ENCODE data around the gene RBM38.

Gene RBM38

DNA sequence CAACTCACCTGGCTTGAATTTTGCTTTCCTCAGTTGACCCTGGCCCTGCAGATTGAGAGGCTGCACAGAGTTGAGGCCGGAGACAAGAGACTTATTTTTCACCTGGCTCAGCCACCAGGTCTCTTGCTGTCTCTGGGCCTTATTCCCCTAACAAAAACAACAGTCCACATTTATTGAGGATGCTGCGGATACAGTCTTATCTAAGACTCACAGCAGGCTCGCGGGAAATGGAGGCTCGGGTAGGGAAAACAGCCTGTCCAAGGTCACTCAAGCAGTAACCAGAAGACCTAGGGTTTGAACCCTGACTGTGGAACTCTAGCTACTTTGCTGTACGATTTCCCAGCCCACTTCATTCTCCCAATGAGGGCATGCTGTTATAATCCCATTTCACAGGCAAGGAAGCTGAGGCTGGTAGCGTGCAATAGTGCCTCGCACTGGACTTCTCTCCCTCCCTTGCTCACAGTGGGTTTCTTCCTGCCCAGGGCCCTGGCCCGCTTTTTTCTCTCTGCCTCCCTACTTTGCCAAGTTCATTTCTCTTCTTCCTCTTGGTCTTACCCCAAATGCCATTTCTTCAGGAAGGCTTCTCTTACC, 57.7 kb downstream of the RBM38 start:
- no peak overlapping the region for H3K4me3 ChIP-seq (ENCODE audit: low read length)
- no peak for DNase-seq (ENCODE audit: low read depth)
- TF ChIP-seq, protein P1, sequence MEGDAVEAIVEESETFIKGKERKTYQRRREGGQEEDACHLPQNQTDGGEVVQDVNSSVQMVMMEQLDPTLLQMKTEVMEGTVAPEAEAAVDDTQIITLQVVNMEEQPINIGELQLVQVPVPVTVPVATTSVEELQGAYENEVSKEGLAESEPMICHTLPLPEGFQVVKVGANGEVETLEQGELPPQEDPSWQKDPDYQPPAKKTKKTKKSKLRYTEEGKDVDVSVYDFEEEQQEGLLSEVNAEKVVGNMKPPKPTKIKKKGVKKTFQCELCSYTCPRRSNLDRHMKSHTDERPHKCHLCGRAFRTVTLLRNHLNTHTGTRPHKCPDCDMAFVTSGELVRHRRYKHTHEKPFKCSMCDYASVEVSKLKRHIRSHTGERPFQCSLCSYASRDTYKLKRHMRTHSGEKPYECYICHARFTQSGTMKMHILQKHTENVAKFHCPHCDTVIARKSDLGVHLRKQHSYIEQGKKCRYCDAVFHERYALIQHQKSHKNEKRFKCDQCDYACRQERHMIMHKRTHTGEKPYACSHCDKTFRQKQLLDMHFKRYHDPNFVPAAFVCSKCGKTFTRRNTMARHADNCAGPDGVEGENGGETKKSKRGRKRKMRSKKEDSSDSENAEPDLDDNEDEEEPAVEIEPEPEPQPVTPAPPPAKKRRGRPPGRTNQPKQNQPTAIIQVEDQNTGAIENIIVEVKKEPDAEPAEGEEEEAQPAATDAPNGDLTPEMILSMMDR (IDR thresholded peaks at IDR 0.05; ENCODE audit: insufficient read depth, low read depth, low read length, missing control alignments), result no peak

GRCh38 chr20:57449398-57450354, 58.5 kb downstream of the RBM38 start:
- no peak overlapping the region for H3K4me3 ChIP-seq (ENCODE audit: low read length)
- TF ChIP-seq, protein P1 (IDR thresholded peaks at IDR 0.05; ENCODE audit: insufficient read depth, low read depth, low read length, missing control alignments), result no peak
- DNase-seq (ENCODE audit: low read depth), result no peak

DNA sequence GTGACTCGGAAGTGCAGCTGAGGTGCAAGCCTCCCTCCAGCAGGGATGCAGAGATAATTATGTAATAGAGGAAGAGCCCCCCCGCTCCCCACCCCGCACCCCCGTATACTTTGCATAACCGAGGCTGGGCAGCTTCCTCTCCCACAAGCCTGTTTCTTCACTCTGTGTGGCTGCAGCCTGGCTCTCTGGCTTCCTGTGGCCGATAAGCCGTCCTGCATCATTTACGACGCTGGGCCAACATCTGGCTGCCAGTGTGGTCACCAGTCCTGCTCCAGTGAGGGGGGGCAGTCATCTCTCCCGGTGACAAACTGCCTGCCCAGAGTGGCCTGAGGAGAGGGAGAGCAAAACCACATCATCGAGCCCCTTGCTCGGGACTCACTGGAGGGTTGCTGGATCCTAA, 59.2 kb downstream of the RBM38 start:
- TF ChIP-seq, protein P1 (IDR thresholded peaks at IDR 0.05; ENCODE audit: insufficient read depth, low read depth, low read length, missing control alignments), result no peak
- DNase-seq (ENCODE audit: low read depth), result no peak
- H3K4me3 ChIP-seq (ENCODE audit: low read length), result no peak overlapping the region

DNA sequence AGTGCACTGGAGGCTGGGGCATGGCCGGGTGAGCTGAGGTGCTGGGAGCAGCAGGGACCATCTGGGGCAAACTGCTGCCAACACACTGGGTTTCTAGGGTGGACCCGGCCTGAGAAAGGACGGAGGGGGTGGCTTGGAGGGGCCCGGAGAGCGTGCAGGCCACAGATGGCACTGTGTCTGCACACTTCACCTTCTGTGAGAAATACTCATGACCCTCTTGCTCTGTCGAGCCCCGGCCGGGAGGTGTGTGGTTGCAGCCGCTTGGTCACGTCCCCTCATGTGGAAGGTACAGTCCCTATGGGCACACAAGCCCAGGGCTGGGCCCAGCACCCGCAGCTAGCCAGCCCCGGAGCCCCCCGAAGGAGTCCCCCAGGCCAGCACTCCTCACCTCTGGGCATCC, 59.7 kb downstream of the RBM38 start:
- TF ChIP-seq, protein P1 (IDR thresholded peaks at IDR 0.05; ENCODE audit: insufficient read depth, low read depth, low read length, missing control alignments), result no peak
- no peak for DNase-seq (ENCODE audit: low read depth)
- no peak overlapping the region for H3K4me3 ChIP-seq (ENCODE audit: low read length)

- DNase-seq (ENCODE audit: low read depth), result no peak
- no peak overlapping the region for H3K4me3 ChIP-seq (ENCODE audit: low read length)
- TF ChIP-seq, protein P1 (IDR thresholded peaks at IDR 0.05; ENCODE audit: insufficient read depth, low read depth, low read length, missing control alignments), result no peak
Observed at GRCh38 chr20:57451431-57451794, 60.2 kb downstream of the RBM38 start.

GRCh38 chr20:57451795-57452661, 60.8 kb downstream of the RBM38 start:
- H3K4me3 ChIP-seq (ENCODE audit: low read length), result no peak overlapping the region
- TF ChIP-seq, protein P1 (IDR thresholded peaks at IDR 0.05; ENCODE audit: insufficient read depth, low read depth, low read length, missing control alignments), result no peak
- no peak for DNase-seq (ENCODE audit: low read depth)

All from epithelial cell of esophagus (primary cell).